22Rv1 (cell line): ENCODE results near the gene TAGLN.

ENCODE experiments used
- H3K27ac ChIP-seq: fragments of 450-650 bp; 2 replicates; pipeline ENCODE4 v1.5.1; 2017
- ZFX ChIP-seq: fragments of 450-650 bp; IDR thresholded peaks from 2 replicates; pipeline ENCODE4 v1.6.1; 2017; ENCODE audit warnings: antibody characterized with exemption, borderline replicate concordance
- TF ChIP-seq, protein P1 (sequence below): fragments of 450-650 bp; IDR thresholded peaks from 2 replicates; pipeline ENCODE4 v1.5.1; 2017; ENCODE audit warnings: mild to moderate bottlenecking

The TAGLN gene

DNA sequence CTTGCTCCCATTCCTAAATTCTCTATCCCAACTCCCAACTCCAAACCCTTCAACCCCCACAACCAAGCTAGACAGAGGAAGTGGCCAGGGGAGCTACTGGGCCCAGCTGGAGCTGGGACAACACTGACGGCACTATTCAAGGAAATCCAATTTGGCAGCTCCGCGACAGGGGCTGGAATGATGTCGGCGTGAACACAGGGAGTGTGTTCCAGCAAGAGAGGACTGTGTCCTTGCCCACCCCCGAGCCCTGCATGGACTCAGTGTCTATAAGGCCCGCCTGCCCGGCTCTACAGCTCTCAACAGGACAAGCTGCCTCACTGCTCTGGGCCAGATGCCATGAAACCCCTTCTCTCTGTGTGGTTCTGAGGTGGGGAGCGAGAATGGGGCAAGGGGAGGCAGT is 21.4 kb downstream of the TAGLN start:
- no peak overlapping the region for H3K27ac ChIP-seq
- no peak for TF ChIP-seq ZFX
- TF ChIP-seq, protein P1, sequence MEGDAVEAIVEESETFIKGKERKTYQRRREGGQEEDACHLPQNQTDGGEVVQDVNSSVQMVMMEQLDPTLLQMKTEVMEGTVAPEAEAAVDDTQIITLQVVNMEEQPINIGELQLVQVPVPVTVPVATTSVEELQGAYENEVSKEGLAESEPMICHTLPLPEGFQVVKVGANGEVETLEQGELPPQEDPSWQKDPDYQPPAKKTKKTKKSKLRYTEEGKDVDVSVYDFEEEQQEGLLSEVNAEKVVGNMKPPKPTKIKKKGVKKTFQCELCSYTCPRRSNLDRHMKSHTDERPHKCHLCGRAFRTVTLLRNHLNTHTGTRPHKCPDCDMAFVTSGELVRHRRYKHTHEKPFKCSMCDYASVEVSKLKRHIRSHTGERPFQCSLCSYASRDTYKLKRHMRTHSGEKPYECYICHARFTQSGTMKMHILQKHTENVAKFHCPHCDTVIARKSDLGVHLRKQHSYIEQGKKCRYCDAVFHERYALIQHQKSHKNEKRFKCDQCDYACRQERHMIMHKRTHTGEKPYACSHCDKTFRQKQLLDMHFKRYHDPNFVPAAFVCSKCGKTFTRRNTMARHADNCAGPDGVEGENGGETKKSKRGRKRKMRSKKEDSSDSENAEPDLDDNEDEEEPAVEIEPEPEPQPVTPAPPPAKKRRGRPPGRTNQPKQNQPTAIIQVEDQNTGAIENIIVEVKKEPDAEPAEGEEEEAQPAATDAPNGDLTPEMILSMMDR, result no peak

- TF ChIP-seq, protein P1, result no peak
- TF ChIP-seq ZFX, result no peak
- peak overlapping the region; percentile 77 for H3K27ac ChIP-seq
Measured at GRCh38 chr11:117220999-117221774, 22.0 kb downstream of the TAGLN start.

- TF ChIP-seq, protein P1, result peak; percentile 13
- no peak for TF ChIP-seq ZFX
- H3K27ac ChIP-seq, result peak overlapping the region; percentile 77
Measured at GRCh38 chr11:117221775-117222517, 22.8 kb downstream of the TAGLN start.

DNA sequence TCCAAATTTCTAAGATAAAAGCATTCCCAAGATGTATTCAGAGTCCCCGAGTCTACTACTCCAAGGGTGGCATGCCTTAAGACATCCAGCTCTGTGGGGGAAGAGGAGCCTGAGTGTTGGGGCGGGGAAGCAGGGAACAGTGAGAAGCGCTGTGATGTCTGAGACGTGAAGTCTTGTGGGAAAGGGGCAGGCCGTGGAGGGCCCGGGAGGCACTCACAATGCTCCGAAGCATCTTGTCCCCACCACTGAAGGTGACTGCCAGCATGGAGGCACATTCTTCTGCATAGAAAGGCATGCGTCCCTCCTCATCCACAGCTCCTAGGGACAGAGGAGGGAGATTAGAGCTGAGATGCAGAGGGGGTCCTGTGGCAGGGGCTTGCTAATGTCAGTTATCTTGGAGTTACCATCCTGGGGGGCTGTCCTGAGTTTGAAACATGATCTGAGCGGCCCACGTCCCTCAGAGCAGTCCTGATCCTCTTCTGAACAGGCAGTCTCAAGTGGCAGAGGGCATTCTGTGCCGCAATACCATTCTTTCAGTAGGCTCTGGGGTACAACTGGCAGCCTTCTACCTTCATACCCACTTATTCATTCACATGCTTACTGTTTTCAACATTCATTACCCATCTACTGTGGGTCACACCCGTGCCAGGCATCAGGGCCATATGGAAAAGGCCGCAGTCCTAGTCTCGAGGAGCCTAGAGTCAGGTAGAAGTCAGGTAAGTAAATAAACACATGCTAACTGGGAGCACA is 24.0 kb downstream of the TAGLN start:
- peak overlapping the region; percentile 77 for H3K27ac ChIP-seq
- TF ChIP-seq, protein P1, result no peak
- no peak for TF ChIP-seq ZFX

DNA sequence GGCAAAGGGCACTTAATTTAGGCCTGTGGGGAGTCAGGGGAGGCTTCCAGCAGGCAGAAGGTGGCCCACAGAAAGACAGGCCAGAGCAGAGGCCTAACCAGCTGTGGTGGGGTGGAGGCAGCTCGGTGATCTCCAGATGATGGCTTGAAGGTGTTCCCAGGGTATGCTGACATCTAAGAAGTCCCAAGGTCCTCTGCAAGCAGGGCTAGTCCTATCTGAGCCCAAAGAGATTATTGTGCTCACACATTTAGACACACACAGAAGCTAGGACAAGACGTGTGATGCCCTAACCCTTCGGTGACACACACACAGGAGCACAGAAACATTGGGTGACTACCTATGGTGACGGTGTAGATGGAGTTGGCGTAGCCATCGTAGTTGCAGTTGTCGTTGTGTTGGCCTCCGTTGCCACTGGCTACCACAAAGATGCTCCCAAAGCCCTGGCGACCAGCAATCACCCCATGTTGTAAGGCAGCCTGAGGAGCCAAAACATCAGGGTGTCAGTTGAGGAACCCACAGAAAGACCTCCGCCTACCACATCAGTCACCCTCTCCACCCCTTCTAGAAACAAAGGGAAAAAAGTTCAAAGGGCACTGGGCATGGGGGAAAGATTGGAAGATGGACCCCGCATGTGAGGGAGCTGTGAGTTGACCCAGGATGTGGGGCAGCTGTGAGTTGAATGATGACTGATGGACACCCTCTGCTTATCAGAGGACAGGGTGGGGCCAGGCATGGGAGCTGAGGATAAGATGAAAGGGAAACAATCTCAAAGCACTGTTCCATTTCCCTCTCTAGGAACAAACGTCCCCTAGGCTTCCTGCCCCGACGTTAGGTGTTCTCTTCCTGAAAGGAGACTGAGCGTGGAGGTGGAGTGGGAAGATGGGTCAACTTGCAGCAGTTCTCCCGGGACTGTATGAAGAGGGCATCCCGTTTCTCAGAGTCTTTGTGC is 24.8 kb downstream of the TAGLN start:
- no peak overlapping the region for H3K27ac ChIP-seq
- TF ChIP-seq ZFX, result no peak
- TF ChIP-seq, protein P1, result no peak

DNA sequence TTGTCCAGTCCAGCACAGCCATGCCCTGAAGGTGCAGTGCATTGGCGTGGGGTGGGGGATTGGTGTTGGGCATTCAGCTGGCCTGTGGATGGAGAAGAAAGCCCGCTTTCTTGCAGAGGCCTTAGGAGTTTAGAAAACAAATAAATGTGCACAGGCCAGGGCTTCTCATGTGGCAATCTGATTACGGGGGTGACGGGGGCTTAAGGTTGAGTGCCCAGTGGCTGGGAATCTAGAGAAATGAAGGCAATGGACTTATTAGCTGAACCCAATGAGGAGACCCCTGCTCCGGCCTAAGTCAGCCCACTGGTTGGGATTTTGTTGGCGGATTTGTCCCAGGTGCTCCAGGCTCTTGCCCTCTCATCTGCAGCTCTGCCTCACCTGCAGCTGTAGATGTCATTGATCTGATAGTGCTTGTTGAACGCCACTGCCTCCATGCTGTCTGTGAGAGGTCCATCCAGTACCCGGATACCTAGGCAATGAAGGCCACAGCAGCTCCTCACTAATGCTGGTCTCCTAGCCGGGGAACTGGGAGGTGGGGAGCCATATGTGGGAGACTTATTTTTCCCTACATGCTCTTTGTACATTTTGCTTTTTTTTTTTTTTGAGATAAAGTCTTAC is 26.5 kb downstream of the TAGLN start:
- no peak overlapping the region for H3K27ac ChIP-seq
- no peak for TF ChIP-seq ZFX
- TF ChIP-seq, protein P1, result no peak
